GM12873 (cell line): ENCODE data around the gene CUL5.

Experiments used
- TF ChIP-seq, protein P1 (sequence below): IDR thresholded peaks from 2 replicates; pipeline ENCODE4 v1.5.1; 2012; ENCODE audit warnings: low read depth, mild to moderate bottlenecking, moderate library complexity, low read length, control low read depth; ENCODE audit not compliant: insufficient read depth; ENCODE audit errors: missing control alignments

CUL5 gene

DNA sequence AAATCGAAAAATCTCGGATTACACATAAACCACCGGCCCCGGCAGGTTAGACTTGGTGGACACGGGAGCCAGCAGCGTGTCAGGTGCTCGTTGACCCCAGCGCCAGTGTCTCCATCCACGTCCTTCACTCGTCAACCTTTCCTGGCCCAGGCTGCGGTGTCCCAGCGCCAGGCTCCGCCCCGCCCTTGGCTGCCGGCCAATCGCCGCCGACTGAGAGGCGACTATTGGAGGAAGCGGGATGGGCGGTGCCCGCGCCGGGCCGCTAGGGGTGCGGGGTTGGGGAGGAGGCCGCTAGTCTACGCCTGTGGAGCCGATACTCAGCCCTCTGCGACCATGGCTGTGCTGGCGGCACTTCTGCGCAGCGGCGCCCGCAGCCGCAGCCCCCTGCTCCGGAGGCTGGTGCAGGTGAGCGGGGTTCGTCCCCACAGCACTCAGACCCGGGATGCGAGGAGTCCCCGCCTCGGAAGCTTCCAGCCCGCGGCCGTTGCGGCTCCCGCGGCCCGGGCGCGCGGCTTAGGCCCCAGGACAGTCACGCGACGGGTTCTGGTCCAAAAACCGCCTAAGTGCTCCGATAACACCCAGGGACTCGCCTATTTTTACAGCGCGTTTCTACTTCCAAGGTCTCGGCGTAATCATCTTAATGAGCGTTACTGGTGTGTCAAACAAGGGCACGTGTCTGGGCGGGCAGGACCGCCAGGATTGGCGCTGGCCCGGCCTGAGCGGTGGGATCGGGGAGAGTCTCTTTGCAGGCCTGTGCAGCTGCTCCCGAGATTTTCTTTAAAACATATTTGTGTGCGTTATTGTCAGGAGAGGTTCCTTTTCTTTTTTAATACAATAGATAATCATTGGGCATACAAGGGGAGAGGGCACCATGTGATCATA, 112.8 kb downstream of the CUL5 start, which contains the start of gene ACAT1:
ACAT1 (plus strand) TSS at position 294 of the 882 bp plus-strand sequence; CDS start at position 334, 40 bp downstream.
- TF ChIP-seq, protein P1, sequence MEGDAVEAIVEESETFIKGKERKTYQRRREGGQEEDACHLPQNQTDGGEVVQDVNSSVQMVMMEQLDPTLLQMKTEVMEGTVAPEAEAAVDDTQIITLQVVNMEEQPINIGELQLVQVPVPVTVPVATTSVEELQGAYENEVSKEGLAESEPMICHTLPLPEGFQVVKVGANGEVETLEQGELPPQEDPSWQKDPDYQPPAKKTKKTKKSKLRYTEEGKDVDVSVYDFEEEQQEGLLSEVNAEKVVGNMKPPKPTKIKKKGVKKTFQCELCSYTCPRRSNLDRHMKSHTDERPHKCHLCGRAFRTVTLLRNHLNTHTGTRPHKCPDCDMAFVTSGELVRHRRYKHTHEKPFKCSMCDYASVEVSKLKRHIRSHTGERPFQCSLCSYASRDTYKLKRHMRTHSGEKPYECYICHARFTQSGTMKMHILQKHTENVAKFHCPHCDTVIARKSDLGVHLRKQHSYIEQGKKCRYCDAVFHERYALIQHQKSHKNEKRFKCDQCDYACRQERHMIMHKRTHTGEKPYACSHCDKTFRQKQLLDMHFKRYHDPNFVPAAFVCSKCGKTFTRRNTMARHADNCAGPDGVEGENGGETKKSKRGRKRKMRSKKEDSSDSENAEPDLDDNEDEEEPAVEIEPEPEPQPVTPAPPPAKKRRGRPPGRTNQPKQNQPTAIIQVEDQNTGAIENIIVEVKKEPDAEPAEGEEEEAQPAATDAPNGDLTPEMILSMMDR, result peak; percentile 37

DNA sequence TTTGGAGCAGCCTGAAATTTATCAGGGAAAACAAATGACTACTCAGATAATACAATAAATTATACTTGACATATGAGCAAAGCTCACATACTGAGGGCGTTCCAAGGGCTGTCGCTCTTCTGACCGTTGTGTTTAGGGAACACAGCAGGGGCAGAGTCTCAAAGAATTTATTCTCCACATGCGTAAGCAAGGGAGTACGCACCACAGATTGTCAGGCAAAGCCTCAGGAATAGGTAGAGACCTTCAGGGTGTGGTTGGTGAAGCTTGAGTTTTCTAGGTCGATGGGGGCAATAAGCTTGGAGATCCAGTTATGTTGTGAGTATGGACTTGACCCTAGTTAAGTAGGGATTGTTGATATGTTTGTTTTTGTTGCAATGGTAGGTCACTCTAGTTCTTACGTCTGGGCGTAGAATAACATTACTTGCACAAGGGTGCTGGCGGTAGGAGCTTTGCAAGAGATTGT, 113.5 kb downstream of the CUL5 start:
- TF ChIP-seq, protein P1, result no peak

DNA sequence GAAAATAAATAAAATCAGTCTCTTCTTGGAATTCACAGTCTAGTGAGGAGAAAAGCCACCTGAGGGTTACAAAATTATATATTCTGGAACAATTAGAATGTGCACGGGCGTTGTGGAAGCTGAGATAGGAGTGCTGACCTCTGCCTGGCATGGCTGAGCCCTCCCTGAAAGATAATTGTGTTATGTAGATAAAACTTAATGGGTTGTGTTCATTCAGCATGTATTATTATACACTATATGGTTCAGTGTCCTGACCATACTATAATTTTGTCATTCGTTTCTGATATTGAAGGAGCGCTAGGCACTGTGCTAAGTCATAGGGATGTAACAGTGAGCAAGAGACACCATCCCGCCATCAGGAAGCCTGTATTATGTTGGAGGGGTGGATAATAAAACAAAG, 116.4 kb downstream of the CUL5 start:
- TF ChIP-seq, protein P1, result no peak

DNA sequence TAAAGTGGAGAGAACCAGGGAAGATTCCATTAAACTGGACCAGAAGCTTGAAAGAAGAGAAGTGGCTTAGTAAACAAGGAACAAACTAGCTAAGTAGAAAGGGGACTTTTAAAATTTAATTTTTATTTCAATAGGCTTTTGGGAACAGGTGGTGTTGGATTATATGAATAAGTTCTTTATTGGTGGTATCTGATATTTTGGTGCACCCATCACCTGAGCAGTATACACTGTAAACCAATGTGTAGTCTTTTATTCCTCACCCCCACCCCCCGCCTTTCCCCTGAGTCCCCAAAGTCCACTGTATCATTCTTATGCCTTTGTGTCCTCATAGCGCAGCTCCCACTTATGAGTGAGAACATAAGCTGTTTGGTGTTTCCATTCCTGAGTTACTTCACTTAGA, 120.1 kb downstream of the CUL5 start:
- TF ChIP-seq, protein P1, result no peak

DNA sequence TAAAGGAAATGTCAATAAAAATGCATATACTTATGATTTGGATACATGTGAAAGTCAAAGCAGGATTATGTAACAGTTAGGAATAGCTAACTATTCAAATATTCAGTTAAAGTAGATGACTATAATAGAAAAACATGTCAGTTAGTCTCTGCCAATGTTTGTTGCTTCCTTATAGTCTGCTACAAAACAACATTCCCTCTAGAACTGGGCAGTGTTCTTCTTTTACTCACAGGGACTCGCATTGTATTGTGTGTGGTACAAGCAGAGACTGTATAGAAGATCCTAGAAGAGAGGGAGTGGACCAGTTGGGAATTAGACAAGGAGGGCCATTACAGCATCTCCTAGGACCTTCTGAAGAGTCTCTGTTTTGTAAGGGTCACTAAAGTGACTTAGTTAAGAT, 123.3 kb downstream of the CUL5 start:
- TF ChIP-seq, protein P1, result no peak

DNA sequence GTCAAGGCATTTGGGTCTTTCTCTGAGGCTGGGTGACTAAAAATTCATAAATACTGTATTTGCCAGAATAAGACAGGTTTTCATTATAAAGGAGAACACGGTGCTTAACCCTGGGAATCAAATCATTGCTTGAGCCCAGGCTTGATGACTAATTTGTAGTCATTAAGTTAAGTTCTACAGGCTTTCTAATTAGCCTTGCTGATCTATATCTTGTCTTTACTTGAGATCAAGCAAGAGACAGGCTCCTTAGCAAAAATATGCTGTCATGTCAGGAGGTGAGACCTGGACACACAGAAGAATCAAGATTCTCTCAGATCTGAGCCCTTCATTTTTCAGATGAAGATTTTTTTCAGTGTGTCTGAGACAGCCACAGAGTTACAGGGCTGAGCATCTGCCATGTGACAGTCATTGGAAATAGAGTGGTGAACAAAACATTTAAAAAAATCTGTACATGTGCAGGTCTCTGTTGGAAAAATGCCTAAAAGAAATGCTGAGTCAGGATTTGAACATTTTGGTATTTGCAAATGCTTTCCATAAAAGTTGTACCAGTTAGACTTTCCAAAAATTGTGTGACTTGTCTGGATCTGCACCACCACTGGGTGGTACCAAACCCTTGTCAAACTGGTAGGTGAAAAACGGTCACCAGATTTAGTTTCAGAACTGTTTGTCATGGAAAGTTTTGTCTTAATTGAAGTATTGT, 127.3 kb downstream of the CUL5 start:
- TF ChIP-seq, protein P1, result peak; percentile 57

DNA sequence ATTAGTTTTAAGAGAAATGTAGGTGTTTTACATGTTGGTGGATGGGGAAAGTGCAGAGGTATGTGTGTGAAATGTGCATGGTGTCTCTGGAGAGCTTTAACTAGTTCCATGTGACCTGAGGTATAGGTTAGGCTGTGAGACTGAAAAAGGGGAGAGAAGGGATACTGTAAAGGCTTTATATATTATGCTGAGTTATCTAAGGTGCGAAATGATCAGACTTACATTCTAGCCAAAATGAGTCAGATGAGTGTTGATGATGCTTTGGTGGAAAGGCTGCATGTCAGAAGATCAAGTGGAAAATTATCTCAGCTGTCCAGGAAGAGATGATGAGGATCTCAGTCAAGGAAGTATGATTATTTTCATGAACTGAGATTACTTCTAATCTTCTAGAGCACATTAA, 128.5 kb downstream of the CUL5 start:
- TF ChIP-seq, protein P1, result no peak
